Activated T-cell treated with anti-CD3 and anti-CD28 coated beads for 48 hours (primary cell): ENCODE measurements around the gene CFAP46.

Experiments used
- DNase-seq: peaks from one replicate; pipeline ENCODE4 v3.0.0-alpha.2; 2020; ENCODE audit warnings: low read depth

Gene CFAP46

DNA sequence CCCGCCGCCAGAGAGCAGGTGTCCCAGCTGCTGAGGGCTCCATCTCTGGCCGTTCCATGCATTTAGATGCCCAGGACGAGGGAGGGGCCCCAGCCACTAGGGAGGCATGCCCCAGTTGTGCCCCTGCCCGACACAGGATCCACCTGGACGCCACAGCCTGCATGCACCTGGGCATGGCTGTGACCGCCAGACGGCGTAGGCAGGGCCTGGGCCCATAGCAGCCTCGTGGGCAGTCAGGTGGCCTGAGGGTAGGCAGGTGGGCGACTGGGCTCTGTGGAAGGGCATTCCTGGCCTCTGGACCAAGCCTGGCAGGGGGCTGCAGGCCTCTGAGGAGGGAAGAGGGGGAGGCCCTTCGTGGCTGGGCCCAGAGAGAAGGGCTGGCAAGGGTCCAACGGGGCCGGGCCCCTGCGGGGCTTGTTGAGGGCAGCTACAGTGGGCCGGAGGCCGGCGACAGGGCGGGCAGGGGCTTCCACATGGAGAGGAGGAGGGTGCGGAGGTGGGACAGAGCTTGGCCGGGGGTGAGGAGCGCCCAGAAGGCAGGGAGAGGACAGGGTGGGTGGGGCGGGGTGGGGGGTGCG, 80.4 kb downstream of the CFAP46 start:
- no peak for DNase-seq

DNA sequence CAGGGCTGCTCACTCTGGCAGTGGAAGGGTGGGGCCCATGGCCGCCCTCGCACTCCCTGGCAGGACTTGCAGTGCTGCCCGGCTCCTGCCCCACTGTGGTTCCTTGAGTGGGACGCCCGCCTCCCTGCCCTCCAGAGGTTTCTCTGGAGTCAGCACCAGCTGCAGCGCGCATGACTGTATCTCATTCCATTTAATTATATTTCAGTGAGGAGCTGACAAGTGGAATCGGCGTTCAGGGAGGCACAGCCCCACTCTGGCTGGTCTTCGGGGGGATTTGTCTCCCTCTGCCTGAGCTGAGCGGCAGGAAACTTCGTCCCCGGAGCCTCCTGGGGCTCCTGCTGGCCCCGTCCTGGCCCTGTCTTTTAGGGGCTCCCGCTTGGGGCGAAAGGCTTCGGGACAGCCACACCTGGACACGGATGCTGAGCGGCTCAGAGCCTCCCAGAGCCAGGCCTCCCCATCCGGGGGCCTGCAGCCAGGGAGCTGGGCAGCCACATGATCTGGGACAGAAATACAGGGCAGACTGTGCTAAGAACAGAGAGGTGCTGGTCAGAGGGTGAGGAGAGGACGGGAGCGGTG, 81.2 kb downstream of the CFAP46 start:
- DNase-seq, result no peak

DNA sequence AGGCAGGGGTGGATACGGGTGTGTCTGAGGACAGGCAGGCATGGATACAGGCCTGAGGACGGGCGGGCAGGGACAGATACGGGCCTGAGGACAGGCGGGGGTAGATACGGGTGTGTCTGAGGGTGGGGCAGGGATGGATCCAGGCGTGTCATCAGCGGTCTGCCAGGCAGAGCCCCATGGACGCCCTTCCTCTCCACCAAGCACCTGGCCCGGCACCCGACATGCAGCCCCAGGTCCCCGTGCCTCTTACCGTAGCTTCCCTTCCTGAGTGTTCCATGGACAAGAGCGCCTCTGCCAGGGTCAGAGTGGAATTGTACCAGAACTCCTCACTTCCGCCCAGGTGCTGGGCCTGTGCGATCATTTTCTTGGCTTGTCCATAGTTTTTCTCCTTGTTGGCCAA, 81.8 kb downstream of the CFAP46 start:
- DNase-seq, result no peak

DNA sequence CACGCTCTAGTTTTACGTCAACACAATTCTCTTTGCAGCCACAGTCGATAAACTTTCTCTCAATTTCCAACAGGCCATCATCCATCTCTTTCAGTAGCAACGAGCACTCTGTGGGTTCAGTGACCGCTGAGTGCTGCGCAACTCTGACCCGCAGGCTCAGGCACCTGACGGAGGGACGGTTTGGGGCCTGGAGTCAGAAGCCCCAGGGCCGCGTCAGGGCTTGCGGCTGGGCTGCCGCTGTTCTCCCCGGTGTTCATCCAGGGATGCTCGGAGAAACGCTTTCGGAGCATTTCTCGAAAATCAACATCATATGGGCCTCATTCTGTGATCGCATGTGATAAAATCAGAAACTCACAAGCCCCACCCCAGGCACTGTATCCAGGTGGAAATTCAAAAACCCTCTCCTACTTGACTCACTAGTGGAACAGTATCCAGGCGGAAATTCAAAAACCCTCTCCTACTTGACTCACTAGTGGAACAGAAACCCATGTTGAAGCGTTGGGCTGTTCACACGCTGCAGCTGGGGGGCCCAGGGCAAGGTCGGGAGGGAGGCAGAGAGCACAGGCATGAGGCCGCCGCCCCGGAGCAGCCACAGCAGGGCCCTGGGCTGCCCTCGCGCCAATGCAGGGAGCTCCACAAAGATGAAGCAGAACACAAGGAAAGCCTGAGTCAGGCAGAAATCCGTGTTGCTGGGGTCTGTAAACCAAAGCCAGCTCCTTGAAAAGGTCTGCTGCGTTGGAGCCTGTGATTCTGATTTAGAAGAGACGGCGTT, 83.1 kb downstream of the CFAP46 start:
- DNase-seq, result no peak

DNA sequence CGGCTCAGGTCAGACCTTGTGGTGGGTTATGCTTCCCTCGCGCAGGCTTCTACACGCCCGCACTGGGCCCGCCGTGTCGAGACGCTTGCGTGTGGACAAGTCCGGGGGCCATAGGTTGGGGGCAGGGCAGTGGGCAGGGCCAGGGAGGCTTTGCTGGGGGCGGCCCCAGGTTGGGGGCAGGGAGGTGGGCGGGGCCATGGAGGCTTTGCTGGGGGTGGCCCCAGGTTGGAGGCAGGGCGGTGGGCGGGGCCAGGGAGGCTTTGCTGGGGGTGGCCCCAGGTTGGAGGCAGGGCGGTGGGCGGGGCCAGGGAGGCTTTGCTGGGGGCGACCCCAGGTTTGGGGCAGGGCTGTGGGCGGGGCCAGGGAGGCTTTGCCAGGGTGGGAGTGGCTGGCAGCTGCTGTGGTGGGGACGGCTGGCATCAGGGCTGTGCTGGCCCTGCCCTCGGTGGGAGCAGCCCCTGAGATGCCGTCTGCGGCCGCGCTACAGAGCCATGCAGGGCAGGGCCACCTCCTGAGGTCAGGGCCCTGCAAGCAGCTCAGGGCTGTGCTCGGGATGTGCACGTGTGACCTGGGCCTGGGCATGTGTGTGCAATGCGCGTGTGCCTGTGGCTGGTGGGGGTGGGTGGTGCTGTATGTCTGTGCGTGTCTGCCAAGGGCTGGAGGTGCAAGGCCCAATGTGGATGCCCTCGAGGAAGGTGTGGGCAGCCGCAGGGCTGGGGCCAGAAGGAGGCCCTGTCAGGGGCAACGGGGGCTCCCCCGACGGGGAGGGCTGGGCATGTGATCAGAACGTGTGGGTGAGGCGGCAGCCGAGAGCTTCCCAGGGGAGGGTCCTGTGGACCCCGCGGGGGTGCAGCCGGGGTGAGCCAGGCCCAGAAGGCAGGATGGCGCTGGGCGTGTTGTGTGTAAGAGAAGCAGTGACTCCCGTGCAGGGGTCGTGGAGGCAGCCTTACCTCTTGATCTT, 84.0 kb downstream of the CFAP46 start:
- DNase-seq, result no peak

DNA sequence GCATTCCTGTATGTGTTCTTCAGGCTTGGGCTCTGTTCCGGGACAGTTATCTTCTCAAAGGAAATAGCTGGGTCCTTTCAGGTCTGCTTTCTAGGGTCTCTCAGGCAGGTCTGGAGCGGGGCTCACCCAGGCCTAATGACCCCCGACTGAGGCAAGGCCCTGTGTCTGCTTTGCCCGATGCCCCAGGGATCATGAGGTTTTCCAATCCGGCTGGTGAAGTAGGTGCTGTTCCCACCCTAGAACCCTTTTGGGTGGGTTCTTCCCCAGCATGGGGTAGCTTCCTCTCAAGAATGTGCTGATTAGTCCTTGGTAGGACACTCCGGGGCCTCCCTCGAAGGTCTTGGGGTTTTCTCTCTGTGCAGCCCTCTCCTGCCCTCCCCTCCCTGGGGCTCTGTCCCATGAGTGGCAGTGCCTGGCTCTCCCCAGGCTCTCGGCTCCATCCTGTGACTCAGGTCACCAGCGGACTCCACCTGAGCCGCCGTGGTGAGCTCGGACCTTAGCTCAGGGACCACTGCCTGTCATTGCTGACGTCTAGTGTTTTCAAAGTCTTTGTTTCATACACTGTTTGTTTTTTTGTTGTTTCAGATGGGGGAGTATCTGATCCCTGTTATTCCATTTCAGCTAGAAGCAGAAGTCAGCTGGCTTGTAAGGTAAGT, 85.4 kb downstream of the CFAP46 start:
- DNase-seq, result no peak

DNA sequence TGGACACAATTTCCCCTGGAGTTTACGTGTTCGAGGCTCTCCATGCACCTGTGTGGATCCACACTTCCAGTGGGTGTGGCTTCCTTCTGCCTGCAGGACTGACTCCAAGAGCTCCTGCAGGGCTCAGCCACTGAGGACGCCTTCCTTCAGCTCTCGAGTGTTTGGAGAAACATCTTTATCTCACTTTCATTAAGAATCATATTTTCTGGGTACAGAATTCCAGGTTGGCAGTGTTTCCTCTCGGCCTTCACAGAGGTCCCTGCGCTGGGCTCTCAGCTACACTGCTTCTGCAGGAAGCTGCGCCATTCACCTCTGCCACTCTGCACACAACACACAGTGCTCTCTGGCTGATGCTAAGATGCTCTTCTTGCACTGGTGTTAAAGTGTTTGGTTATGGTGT, 86.5 kb downstream of the CFAP46 start:
- DNase-seq, result no peak

DNA sequence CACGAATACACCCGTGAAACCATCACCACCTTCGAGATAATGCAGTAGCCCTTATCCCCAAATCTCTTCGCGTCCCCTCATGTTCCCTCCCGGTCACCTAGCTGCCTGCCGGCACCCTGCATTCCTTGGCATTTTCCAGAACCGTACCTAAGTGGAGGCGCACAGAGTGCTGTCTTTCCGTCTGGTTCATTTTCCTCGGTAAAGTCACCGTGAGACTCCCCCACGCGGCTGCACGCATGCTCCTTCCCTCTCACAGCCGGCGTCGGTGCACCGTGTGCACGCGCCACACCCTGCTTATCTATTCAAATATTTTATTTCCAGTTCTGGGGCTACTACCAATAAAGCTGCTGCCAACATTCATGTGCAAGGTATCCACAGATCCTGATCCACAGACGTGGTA, 90.9 kb downstream of the CFAP46 start:
- no peak for DNase-seq

DNA sequence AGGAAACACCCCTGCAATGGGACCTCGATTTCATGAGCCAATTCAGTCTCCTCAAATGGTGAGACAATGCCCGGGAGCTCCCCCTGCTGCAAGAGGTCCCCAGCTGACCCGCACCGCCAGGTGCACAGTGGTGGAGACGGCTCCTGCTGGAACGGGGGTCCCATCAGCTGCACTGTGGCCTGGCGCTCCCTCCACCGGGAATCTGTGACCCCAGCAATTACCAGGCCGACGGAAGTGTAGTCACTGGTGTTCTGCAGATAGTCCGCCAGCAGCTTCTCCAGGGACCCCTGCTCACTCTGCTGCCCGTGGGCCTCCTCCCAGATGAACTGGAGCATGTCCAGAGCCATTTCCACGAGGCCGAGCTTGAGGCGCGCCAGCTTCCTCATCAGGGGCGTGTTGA, 91.5 kb downstream of the CFAP46 start:
- no peak for DNase-seq

DNA sequence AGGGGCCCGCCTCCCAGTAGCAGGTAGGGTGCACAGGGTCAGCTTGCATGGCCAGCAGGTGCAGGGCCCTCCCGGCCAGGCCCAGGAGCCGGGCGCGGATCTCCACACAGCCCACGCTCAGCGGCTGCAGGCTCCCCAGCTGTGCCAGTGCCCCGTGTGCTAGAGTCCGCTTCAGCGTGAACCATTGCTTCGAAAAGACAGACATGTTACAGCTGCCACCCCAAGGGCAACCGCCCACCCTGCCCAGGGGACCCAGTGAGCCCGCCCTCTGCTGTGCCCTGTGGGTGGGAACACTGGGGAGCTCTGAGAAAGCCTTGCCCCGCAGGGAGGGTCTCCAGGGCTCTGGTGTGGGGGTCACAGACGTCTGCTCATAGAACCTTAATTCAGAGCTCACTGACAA, 92.1 kb downstream of the CFAP46 start:
- no peak for DNase-seq

DNA sequence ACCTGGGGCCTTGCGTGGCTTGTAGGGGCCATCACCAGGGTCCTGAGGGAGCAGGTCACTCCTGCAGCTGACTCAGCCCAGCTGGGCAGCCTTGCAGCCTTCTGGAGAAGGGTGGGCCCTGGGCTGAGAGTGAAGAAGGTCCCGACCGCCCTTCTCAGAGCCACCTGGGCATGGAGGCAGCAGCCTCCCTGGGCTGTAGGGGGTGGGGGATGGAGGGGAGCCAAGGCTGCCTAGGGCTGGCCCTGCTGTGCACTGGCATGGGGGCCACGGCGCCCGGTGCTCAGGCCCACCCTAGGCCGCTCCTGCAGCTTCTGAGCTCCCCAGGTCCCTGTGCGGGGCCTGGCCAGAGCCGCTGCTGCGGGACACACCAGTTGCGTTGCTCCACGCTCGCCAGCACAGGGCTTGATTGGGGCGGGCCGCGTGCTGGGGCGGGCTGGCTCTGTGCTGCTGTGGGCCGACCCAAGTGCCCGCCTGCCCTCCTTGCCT, 92.8 kb downstream of the CFAP46 start:
- DNase-seq, result no peak

DNA sequence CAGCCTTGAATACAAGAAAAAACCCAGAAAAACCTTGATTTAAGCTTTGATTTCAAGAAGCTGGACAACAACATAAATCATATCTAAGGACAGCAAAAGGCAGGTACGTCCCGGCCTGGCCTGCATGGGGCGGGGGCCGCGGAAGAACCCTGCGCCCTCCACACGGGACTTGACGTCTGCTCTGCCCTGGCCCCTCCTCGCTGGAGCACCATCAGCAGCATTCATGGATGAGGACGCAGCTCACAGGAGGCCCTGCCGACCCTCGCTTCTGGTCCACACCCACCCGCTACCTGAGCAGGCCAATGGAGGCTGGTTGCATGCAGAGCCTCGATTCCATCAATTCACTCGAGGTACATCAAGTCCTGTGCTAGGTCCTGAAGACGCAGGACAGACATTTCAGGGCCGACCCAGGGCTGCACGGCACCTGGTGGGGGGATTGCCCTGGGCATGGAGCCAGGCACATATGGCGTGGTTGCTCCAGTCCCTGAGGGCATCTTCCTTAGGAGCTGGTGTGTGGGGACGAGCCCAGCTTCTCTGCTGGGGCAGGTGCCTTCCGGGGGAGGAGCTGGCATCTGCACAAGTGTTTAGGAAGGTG, 93.3 kb downstream of the CFAP46 start:
- DNase-seq, result no peak

DNA sequence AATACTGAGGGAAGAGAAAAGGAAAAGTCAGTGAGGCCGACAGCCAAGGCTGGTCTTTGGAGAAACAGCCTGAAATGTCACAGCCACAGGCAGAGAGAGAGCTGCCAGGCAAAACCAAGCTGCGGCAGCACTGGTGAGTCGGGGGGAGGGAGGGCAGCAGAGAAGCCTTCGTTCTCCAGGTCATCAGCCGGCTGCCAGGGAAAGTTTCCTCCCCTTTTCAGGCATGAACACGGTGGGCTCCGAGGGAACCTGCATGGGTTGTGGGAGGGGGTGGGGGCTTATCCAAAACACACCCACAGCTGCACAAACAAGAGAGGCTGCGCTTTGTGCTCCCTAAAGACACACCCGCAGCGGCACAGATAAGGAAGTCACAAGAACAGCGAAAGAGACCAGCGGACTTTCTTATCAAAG, 94.1 kb downstream of the CFAP46 start:
- no peak for DNase-seq

DNA sequence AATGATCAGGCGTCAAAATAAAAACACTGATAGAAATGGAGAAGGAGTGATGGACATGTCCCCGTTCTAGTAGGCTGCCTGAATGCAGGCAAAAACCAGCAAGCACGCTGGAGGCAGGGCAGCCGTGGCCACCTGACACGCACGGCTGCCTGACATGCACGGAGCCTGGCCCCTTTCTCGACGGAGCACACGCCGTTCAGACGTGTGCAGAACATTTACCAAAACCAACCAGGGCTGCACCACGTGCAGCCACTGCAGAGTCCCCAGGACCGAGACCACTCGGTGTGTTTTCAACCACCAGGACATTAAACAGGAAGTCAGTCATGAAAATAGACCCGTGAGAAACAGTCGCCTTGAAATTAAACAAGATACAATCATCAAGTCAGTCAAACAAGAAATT, 94.5 kb downstream of the CFAP46 start:
- no peak for DNase-seq

DNA sequence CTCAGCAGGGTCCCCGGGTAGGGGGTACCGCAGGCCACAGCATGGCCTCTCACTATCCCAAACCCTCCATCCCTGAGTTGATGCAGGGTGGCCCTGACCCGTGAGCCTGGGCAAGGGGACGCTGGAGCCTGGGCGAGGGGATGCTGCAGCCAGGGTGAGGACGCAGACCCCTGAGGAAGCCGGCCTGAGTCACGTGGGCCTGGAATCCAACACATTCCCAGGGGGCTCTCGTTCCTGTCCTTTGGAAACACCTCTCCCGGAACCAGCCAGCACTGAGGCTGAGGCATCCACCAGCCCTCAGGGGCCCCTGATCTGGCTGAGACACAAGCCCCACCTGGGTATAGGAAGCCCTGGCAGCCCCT, 95.0 kb downstream of the CFAP46 start:
- DNase-seq, result no peak

DNA sequence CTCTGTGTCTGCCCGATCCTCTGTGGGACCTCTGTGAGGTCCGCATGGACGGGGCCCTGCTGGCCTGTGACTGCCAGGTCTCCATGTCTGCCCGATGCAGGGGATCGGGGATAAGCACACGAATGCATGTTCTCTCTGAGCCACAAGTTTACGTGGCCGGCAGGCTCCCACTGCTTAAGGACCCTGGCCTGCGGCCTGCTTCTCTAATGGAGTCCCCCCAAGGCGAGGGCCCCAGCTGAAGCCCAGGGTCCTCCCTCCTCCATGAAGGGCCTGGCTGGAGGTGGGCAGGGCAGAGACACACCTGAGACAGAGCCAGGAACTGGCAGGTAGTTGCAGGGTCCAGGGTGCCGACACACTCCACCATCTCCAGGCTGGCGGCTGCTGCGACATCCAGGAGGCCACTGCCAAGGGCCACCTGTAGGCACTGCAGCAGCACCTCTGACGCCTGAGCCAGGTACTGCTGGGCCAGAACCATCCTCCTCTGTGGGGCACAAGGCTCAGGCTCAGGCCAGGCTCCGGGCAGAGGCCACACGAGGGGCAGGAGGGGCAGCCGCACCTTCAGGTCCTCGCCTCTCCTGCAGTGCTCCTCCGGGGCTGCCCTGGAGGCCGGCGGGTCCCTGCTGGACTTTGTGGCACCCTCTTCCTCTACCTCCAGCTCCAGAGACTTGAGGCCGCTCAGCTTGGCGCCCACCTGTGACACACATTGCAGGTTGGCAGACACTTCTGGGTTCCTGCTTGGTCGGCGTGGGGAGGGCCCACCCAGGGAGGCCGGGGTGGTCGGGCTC, 95.5 kb downstream of the CFAP46 start:
- no peak for DNase-seq

DNA sequence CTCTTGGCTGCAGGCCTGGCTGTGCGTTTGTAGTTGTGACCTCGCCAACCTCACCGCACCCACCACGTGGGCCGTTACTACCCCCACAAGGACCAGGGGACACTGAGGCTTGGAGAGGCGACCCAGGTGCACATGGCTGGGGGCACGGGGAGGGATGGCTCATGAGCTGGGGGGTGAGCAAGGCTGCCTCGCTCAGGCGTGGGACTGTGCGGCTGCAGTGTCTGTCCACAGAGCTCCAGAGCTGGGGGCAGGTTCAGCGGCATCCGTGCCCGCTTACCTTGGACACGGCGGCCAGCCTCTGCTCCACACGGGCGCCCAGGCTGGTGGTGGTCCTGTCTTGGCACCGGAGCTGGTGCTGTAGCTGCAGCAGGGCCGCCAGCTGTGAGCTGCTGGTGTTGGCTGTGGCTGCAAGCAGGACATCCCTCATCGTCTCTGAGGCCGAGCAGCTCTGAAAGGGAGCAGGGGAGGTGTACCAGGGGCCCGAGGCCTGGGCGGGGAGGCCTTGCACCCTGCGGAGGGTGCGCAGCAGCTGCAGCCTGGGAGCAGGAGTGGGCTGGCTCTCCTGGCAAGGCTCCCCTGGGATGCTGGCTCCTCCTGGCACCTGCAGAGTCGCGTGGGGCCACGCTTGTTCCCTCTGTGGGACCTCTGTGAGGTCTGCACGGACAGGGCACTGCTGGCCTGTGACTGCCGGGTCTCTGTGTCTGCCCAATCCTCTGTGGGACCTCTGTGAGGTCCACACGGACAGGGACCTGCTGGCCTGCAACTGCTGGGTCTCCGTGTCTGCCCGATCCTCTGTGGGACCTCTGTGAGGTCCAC, 96.4 kb downstream of the CFAP46 start:
- no peak for DNase-seq

DNA sequence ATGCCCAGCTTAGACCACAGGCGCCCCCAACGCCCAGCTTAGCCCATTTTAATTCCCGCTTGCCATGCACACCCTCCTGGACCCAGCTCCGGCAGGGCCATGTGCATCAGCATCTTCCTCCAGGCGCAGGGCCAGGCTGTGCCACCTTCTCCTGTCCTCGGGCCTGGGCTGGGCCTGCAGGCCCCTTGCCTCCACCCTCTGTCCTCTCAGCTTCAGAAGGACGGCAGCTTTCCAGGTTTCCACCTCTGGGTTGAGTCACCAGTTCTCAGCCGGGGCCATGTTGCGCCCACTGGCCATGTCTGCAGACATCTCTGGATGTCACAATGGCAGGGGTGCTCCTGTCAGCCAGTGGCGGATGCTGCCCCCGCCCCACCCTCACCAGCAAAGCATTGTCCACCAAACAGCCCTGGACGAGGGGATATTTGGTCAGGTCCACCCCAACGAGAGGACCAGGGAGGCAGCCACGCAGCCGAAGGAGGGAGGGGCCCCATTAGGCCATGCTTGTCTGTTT, 97.3 kb downstream of the CFAP46 start:
- DNase-seq, result no peak

DNA sequence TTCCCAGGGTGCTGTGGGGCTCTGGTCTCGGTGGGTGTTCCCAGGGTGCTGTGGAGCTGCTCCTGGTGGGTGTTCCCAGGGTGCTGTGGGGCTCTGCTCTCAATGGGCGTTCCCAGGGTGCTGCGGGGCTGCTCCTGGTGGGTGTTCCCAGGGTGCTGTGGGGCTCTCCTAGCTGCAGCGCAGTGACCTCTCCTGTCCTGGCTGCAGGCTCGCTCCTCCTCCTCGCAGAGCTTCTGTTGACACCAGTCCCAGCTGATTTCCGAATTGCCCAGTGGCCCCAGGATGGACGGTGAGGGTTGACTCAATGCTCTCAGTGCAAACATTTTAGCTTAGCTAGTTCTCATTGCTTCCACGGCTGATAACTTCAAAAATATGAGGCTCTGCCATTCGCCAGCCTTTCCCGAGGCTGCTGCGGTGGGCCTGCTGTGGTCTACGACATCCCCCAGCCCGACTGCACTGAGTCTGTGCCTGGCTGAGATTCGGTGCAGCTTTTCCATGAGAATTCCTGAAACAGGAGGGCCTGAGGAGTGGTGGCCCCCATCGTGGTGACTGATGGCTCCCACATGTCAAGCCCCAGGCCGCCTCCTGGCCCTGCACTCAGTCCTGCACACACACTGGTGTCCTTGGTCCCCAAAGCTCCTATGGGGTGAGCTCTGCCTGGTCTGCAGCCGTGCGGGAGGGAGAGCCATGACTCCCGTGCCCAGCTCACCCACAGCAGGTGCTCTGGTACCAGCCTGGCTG, 98.1 kb downstream of the CFAP46 start:
- DNase-seq, result no peak
